SK-N-SH (cell line): ENCODE results near the gene CLSTN2.

Experiments
- EZH2phosphoT487 ChIP-seq: fragments of 200-600 bp; sonication (generic); IDR thresholded peaks from 2 replicates; pipeline ENCODE4 v1.6.1; 2017; ENCODE audit warnings: low read depth, mixed run types, mild to moderate bottlenecking, antibody characterized with exemption, moderate library complexity, borderline replicate concordance
- FOXM1 ChIP-seq: IDR thresholded peaks from 2 replicates; pipeline ENCODE4 v1.4.0; 2012; ENCODE audit warnings: low read depth, mild to moderate bottlenecking
- MXI1 ChIP-seq: IDR thresholded peaks from 2 replicates; pipeline ENCODE4 v1.6.1; 2012; ENCODE audit warnings: mild to moderate bottlenecking, low read depth, low read length, improper control_type of control experiment
- POLR2AphosphoS5 ChIP-seq: IDR thresholded peaks from 2 replicates; pipeline ENCODE4 v1.6.1; 2012; ENCODE audit warnings: low read depth, low read length
- SIN3A ChIP-seq: IDR thresholded peaks from 2 replicates; pipeline ENCODE4 v1.6.1; 2012; ENCODE audit warnings: low read depth, mild to moderate bottlenecking, low read length, moderate library complexity, borderline replicate concordance
- TF ChIP-seq, protein P1 (sequence below): fragments of 200-600 bp; sonication (generic); IDR thresholded peaks from 2 replicates; pipeline ENCODE4 v1.6.1; 2017; ENCODE audit warnings: antibody characterized with exemption, mild to moderate bottlenecking, moderate library complexity
- TF ChIP-seq, protein P2 (sequence below): IDR thresholded peaks from 2 replicates; pipeline ENCODE4 v1.6.1; 2012; ENCODE audit warnings: mild to moderate bottlenecking, low read depth, low read length, moderate library complexity
- TF ChIP-seq, protein P3 (sequence below): fragments of 150-350 bp; IDR thresholded peaks from 2 replicates; pipeline ENCODE4 v1.6.1; 2017; ENCODE audit warnings: antibody characterized with exemption, low read length, low read depth, borderline replicate concordance

DNA sequence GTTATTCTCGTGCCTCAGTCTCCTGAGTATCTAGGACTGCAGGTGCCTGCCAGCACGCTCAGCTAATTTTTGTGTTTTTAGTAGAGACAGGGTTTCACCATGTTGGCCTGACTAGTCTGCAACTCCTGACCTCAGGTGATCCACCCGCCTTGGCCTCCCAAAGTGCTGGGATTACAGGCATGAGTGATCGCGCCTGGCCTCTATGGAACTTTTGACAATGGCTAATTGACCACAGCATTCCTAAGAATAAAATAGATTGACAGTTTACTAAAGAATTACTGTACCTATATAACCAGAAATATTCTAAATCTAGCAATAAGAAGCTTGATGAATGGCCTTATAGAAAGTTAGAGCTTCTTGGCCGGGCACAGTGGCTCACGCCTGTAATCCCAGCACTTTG, 691.9 kb downstream of the CLSTN2 start:
- TF ChIP-seq EZH2phosphoT487 = no peak
- TF ChIP-seq, protein P1, sequence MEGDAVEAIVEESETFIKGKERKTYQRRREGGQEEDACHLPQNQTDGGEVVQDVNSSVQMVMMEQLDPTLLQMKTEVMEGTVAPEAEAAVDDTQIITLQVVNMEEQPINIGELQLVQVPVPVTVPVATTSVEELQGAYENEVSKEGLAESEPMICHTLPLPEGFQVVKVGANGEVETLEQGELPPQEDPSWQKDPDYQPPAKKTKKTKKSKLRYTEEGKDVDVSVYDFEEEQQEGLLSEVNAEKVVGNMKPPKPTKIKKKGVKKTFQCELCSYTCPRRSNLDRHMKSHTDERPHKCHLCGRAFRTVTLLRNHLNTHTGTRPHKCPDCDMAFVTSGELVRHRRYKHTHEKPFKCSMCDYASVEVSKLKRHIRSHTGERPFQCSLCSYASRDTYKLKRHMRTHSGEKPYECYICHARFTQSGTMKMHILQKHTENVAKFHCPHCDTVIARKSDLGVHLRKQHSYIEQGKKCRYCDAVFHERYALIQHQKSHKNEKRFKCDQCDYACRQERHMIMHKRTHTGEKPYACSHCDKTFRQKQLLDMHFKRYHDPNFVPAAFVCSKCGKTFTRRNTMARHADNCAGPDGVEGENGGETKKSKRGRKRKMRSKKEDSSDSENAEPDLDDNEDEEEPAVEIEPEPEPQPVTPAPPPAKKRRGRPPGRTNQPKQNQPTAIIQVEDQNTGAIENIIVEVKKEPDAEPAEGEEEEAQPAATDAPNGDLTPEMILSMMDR = no peak
- TF ChIP-seq SIN3A = no peak
- TF ChIP-seq, protein P2, sequence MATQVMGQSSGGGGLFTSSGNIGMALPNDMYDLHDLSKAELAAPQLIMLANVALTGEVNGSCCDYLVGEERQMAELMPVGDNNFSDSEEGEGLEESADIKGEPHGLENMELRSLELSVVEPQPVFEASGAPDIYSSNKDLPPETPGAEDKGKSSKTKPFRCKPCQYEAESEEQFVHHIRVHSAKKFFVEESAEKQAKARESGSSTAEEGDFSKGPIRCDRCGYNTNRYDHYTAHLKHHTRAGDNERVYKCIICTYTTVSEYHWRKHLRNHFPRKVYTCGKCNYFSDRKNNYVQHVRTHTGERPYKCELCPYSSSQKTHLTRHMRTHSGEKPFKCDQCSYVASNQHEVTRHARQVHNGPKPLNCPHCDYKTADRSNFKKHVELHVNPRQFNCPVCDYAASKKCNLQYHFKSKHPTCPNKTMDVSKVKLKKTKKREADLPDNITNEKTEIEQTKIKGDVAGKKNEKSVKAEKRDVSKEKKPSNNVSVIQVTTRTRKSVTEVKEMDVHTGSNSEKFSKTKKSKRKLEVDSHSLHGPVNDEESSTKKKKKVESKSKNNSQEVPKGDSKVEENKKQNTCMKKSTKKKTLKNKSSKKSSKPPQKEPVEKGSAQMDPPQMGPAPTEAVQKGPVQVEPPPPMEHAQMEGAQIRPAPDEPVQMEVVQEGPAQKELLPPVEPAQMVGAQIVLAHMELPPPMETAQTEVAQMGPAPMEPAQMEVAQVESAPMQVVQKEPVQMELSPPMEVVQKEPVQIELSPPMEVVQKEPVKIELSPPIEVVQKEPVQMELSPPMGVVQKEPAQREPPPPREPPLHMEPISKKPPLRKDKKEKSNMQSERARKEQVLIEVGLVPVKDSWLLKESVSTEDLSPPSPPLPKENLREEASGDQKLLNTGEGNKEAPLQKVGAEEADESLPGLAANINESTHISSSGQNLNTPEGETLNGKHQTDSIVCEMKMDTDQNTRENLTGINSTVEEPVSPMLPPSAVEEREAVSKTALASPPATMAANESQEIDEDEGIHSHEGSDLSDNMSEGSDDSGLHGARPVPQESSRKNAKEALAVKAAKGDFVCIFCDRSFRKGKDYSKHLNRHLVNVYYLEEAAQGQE = no peak
- TF ChIP-seq, protein P3, sequence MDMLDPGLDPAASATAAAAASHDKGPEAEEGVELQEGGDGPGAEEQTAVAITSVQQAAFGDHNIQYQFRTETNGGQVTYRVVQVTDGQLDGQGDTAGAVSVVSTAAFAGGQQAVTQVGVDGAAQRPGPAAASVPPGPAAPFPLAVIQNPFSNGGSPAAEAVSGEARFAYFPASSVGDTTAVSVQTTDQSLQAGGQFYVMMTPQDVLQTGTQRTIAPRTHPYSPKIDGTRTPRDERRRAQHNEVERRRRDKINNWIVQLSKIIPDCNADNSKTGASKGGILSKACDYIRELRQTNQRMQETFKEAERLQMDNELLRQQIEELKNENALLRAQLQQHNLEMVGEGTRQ = no peak
- TF ChIP-seq MXI1 = no peak
- no peak for TF ChIP-seq FOXM1
- TF ChIP-seq POLR2AphosphoS5 = no peak
